Right lung (tissue), 10 donors: ENCODE measurements around the gene RWDD2A. TPM values are rescaled to one million over a fixed set of nuclear protein-coding genes. Genes with fewer than 3 reads are reported as not detected.
"Not testable (repeated sequence)": the region's sequence is repeated elsewhere in the genome, so short reads cannot be mapped to it uniquely, and the experiment has no call there.

Source experiments
- DNase-seq, 2 donors: peaks; one replicate each; pipeline ENCODE4 v3.0.0-alpha.2; 2013
- long read RNA-seq, 8 donors: transcript quantifications; one replicate each; lab custom pipeline, GENCODE V29; 2026
- polyA plus RNA-seq, 5 donors: library from polyadenylated mRNA; unstranded; fragments of 120-200 nt; gene quantifications; one replicate each; pipeline versions ENCODE4 v1.2.1 to v1.2.3, GENCODE V29; 2013; ENCODE audit warnings: inconsistent platforms in 1 of 5, low replicate concordance in 1 of 5; ENCODE audit not compliant: insufficient read length in 5 of 5, insufficient read depth in 1 of 5

RWDD2A gene
- polyA plus RNA-seq = 1 to 10 TPM; 5.0 to 6.5 (median 5.4) TPM
- long read RNA-seq, donor 1, partial matches to known transcripts = 0 of 1 reads
- long read RNA-seq, donor 1, other reads (novel, unspliced or antisense) = 0 of 1 reads
- long read RNA-seq, donor 2, partial matches to known transcripts = 0 of 1 reads
- long read RNA-seq, donor 2, other reads (novel, unspliced or antisense) = 0 of 1 reads
- long read RNA-seq, donor 3, partial matches to known transcripts = 0 of 1 reads
- long read RNA-seq, donor 3, other reads (novel, unspliced or antisense) = 0 of 1 reads
- long read RNA-seq, donor 4 = 0 reads
- long read RNA-seq, donor 5, partial matches to known transcripts = 0 of 2 reads
- long read RNA-seq, donor 5, other reads (novel, unspliced or antisense) = 0 of 2 reads
- long read RNA-seq, donor 6, partial matches to known transcripts = 0 of 1 reads
- long read RNA-seq, donor 6, other reads (novel, unspliced or antisense) = 0 of 1 reads
- long read RNA-seq, donor 7, partial matches to known transcripts = 0 of 2 reads
- long read RNA-seq, donor 7, other reads (novel, unspliced or antisense) = 0 of 2 reads
- long read RNA-seq, donor 8 = 0 reads

DNA sequence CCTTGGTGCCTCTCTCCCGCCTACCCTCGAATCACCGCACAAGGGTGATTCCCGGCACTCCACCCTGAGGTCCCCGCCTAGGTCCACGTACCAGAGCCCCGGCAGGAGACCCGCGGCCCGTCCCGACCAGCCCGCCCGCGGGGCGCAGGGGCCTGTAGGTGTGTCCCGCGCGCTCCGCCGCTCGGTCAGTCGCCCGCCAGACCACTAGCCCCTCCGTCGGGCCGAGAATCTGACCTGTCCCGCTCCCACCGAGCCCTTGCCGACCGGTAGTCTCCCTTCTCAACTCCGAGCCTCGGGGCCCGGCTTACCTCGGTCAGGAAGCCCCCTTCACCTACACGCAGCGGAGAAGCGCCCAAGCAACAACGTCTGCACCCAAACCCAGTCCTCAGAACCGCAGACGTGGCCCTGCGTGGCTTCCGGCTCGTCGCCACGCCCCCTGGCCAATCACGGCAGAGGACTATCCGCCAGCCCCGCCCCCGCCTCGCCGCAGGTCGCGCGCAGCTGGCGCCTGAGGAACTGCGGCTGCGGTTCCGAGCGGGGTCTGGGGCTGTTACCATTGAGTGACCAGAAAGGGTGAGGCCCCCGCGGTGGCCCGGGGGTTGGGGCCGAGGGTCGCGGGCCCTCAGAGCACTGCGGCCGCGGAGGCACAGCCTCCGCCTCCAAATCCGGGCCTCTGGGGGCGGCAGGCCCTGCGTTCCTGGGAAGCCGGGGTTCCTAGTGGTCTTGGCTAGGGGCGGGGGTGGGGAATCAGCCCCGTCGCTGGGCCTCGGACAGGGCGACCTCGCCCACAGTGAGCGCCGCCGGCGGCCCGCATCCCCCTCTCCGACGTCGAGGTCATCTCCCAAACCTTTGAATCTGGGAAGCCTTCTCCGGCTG is at the start of gene RWDD2A, which contains the start of gene PGM3:
TSS of gene RWDD2A (plus strand) at position 487 of the 876 bp plus-strand sequence. CDS start 1,095 bp downstream, outside the sequence.
TSS of gene PGM3 (minus strand) at position 395 of the 876 bp plus-strand sequence. CDS start 2,253 bp downstream, outside the sequence.
- DNase-seq = peak; percentile 88 to 90

- no peak for DNase-seq
Observed at GRCh38 chr6:83151114-83151513, 42.0 kb upstream of the RWDD2A start.

DNA sequence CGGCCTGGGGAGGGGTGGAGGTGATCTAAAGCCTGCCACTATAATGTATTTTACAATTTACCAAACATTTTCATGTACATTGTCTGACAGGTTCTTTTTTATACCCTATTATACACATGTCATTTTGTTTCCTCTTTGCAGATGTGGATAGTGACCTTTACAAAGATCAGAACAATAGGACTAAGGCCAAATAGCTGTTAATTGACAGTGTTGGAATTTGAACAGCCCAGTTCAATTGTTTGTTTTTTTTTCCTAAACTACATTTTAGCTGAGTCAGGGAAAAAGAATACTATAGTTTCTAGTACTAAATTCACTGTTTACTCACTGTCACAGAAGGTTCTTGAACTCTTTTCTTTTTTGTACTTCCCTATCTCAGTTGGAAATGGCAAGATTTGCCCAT is 40.2 kb upstream of the RWDD2A start:
- no peak for DNase-seq

GRCh38 chr6:83153883-83154521 is 39.2 kb upstream of the RWDD2A start:
- DNase-seq = no peak

DNA sequence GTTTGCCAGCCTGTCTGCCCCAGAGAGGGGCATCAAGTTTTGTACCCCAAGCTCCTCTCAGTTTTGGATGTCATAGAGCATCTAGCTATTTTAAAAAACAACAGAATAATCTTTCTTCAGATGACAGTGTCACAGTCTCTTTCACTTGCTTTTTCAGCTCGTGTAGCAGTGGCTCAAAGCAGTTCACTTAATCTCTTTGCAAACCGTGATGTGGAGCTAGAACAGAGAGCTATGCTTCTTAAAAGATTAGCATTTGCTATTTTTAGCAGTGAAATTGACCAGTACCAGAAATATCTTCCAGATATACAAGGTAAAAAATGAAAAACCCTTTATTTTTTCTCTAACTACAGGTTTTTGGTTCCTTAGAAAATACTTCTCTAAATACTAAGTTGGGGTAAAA is 37.4 kb upstream of the RWDD2A start:
- DNase-seq = no peak

DNA sequence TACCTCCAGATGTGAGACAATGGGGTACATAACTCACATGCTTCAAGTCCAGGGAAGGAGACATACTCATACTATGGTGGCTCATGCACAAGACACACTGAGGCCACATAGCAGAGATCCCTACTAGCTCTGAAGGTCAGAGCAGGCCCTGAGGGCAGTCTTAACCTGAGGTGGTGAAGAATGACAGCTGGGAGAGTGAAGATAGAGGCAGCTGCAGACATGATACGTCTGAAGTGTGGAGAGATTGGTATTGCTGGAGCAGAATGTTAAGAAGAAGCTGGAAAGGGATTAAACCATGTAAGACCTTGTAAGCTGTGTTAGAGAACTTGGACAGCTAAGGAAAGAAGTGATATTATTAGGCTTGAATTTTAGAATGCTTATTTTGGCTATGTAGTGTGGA is 33.0 kb upstream of the RWDD2A start:
- DNase-seq = no peak

DNA sequence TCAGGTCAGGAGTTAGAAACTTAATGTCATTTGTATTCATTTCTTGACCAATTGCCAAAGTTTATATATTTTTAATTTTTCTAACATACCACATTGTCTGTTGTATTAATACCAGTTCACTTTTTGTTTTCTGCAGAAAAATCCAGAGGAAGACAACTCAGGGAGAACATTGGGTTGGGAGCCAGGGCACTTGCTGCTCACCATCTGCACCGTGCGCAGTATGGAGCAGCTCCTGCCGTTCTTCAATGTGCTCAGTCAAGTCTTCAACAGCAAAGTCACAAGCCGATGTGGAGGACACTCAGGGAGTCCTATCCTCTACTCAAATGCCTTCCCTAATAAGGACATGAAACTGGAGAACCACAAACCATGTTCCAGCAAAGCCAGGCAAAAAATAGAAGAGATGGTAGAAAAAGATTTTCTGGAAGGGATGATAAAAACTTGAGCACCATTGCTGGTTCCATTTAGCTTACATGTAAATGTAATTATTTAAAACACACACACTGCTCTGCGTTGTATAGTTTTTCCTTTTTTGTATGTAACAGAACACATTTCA is 25.4 kb upstream of the RWDD2A start:
- no peak for DNase-seq

GRCh38 chr6:83168556-83168955 is 24.6 kb upstream of the RWDD2A start:
- no peak for DNase-seq

DNA sequence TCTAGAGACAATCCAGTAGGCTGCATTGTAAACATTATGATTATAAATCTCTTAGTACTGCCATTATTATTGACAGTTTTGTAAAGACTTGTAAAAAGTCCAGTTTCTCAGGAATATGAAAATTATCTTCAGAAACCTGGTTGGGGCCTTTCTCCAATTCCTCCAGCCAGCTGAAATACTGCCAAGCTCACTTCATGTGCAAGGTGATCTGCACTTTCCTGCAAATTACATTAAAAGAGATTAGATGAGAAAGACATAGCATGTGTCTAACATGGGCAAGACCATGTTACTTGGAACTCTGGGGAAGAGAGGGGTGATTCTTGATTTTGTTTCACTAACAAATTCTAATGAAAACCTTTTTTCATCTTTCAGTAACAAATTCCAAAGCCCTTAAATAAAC is 24.1 kb upstream of the RWDD2A start:
- DNase-seq = no peak

- no peak for DNase-seq
Observed at GRCh38 chr6:83169511-83169910, 23.6 kb upstream of the RWDD2A start.

DNA sequence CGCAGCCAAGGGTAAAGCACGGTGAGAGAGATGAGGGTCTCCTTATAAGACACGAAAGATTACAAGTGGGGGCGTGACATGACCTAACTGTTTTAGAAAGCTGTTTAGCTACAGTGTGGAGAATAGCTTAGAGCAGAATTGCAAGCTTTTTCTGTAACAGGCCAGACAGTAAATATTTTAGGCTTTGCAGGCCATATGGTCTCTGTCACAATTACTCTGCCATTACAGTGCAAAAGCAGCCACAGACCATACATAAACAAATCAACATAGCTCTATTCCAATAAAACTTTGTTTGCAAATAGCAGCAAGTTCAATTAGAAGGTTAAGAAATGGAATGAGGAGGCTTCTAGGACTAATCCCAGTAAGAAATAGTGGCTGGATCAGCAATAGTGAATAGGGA is 16.9 kb upstream of the RWDD2A start:
- DNase-seq = peak; percentile 31 to 46

DNA sequence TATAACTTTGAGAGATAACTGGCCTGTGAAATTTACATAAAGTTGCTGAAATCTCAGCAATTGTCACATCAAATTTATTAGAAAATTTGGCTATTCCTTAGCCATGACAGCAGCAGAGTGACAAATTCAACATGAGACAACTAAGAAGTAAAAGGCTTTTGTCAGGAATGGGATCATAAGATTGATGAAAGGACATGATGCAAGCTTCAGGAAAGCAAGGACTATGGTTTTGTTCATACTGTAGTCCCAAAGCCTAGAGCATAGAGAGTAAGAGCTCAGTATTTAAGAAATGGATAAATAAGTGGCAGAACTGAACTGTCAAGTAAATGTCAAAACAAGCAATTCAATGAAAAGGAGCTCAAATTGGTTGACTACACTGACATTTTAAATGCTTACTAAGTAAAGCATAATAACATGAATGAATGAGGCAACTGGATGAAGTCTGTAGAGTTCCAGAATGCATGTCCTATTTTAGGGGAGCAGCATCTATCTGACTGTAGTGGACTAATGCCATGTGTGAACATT is 12.7 kb upstream of the RWDD2A start:
- DNase-seq = no peak

DNA sequence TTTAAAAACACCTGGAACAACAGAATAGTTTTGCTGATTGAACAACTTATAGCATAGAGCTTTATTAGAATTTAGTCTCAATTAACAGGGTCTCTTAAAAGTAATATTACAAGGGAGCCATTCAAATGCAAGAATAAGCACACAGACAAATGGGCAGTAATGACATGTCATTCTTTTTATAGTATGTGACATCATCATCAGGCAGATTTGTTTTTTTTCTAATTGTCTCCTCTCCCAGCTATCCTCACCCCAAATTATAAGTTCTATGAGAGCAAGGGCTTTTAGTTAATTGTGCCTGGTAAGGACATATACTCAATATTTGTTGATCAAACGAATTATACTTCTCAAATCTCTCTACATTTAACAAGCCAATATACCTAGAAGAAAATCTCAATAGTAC is 11.0 kb upstream of the RWDD2A start:
- DNase-seq = no peak

GRCh38 chr6:83183082-83183828 is 9.9 kb upstream of the RWDD2A start:
- no peak for DNase-seq

DNA sequence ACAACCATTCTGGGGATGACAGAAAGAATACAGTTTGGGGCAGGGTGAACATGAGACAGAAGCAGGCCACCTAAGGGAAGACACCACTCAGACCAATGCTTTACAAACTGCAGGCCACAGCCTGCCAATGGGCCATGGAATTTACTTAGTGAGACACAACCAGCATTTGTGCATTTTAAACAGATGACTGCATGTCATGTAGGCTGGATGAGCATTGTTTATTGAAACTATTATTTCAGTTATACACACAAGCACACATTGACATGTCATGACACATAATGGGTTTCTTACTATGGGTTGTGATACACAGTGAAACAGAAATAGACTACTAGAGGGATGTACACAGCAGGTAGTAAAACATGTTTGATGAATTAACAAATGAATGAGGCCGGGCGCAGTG is 8.1 kb upstream of the RWDD2A start:
- DNase-seq = no peak

DNA sequence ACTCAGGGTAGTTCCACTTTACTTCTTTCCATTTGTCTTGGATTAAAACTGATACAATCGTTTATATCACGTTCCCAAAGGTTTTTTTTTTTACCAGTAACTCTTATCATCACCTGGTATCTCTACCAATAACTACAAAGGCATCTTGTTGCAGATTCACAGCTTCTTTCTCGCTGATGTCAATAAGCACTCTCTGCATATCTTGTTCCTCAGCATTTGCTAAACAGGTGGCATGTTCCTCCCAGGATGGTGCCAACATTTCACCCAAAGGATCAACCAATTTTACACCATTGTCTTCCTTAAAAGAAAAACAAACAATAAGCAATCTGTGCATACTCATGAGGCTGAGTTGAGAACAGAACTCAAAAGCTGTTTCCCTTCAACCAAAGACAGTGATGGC is 4.7 kb upstream of the RWDD2A start:
- no peak for DNase-seq

DNA sequence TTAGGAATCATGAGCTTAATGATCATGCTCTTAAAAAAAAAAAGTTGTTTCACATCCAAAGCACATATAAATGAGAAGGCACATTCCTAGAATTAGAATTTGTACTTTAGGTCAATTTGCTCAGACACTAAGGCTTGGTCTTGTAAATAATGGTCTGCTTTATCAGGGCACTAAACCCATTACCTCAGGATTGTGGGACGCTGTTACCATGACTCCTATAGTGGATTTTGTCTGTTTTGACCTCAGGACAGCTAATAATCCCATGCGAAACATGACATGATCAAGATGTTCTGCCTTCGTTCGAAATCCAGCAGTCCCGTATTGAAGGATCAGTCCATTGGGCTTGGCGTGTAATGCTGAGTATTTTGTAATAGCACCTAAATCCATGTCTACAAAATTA is 2.5 kb upstream of the RWDD2A start:
- DNase-seq = peak; percentile 83 to 86

- DNase-seq = not testable (repeated sequence)
Observed at GRCh38 chr6:83191974-83192373, 1.2 kb upstream of the RWDD2A start.

GRCh38 chr6:83192456-83192855 is 701 bp upstream of the RWDD2A start:
- DNase-seq = no peak
